ENCODE data around the gene SLC24A4.

The SLC24A4 gene

DNA sequence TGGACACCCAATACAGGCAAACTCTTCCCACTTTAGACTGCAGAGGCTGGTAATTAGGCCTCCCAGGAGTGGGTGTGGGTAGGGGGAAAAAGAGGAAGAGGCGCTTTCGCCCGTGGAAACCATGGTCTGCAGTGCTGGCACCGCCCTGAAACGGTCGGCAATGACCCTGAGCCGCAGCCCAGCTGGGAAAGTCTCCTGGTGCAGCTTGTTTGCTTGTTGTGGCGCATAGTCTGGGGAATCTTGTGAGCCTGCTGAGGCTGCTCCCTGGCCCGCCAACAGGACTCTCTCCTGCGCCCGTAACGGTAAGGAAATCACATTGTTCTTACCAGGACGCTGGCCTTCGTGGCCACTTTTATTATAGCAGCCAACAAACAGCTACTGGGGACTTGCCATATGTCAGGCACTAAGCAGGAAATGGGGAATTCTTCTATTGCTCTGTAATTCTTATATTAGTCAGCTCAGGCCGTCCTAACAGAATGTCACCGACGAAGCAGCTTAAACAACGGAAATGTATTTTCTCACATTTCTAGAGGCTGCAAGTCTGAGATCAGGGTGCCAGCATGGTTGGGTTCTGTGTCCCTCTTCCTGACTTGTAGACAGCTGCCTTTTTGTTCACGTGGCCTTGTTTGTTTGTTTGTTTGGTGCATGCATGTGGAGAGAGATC lies 138.1 kb downstream of the SLC24A4 start:
- DNase-seq (ENCODE audit: low read depth in 2 of 2) = peak; percentile 73 to 88
- no peak overlapping the region for H3K4me3 ChIP-seq (replicated peaks in 1 of 2; ENCODE audit: low read depth in 2 of 2, low read length in 2 of 2)
- TF ChIP-seq, protein P1, sequence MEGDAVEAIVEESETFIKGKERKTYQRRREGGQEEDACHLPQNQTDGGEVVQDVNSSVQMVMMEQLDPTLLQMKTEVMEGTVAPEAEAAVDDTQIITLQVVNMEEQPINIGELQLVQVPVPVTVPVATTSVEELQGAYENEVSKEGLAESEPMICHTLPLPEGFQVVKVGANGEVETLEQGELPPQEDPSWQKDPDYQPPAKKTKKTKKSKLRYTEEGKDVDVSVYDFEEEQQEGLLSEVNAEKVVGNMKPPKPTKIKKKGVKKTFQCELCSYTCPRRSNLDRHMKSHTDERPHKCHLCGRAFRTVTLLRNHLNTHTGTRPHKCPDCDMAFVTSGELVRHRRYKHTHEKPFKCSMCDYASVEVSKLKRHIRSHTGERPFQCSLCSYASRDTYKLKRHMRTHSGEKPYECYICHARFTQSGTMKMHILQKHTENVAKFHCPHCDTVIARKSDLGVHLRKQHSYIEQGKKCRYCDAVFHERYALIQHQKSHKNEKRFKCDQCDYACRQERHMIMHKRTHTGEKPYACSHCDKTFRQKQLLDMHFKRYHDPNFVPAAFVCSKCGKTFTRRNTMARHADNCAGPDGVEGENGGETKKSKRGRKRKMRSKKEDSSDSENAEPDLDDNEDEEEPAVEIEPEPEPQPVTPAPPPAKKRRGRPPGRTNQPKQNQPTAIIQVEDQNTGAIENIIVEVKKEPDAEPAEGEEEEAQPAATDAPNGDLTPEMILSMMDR (IDR thresholded peaks at IDR 0.05; ENCODE audit: low read depth, low read length) = peak; percentile 19

DNA sequence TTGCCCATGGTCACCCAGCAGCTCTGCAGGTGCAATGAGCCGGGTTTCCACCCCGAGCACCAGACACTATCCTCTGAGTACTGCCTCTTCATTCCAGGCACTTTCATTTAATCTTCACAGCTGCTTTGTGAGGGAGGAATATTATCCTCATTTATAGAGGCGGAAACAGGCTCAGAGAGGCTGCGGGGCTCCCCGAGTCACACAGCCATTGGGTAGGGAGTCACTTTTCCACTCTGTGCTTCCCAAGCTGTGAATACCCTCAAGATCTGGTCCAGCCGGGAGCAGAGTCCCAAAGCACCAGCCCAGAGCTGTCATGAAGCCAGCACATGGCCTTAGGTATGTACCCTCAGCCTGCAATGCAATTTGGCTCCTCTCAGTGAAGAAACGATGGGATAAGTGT lies 138.9 kb downstream of the SLC24A4 start:
- DNase-seq (ENCODE audit: low read depth in 2 of 2) = no peak
- TF ChIP-seq, protein P1 (IDR thresholded peaks at IDR 0.05; ENCODE audit: low read depth, low read length) = no peak
- H3K4me3 ChIP-seq (replicated peaks in 1 of 2; ENCODE audit: low read depth in 2 of 2, low read length in 2 of 2) = no peak overlapping the region

- TF ChIP-seq, protein P1 (IDR thresholded peaks at IDR 0.05; ENCODE audit: low read depth, low read length) = no peak
- no peak overlapping the region for H3K4me3 ChIP-seq (replicated peaks in 1 of 2; ENCODE audit: low read depth in 2 of 2, low read length in 2 of 2)
- no peak for DNase-seq (ENCODE audit: low read depth in 2 of 2)
Measured at GRCh38 chr14:92462568-92462967, 139.6 kb downstream of the SLC24A4 start.

DNA sequence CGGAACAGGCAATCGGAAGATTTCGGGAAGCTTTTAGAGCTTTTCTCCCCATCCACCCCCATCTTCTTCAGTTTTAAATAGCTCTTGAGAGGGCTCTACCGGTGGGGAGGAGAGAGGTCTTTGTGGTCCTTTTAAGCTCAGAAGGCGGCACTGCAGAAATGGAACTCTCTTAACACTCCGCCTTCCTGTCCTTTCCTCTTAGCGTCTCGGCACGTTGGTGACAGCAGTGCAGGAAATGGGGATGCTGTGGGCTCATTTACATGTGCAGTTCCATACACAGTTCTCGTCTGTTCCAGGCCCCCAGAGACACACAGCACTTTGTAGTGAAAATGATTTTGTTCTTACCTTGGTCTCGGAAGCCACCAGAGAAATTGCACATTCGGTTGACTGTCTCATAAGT lies 140.2 kb downstream of the SLC24A4 start:
- no peak for DNase-seq (ENCODE audit: low read depth in 2 of 2)
- no peak overlapping the region for H3K4me3 ChIP-seq (replicated peaks in 1 of 2; ENCODE audit: low read depth in 2 of 2, low read length in 2 of 2)
- TF ChIP-seq, protein P1 (IDR thresholded peaks at IDR 0.05; ENCODE audit: low read depth, low read length) = no peak

- no peak for DNase-seq (ENCODE audit: low read depth in 2 of 2)
- no peak overlapping the region for H3K4me3 ChIP-seq (replicated peaks in 1 of 2; ENCODE audit: low read depth in 2 of 2, low read length in 2 of 2)
- TF ChIP-seq, protein P1 (IDR thresholded peaks at IDR 0.05; ENCODE audit: low read depth, low read length) = no peak
Measured at GRCh38 chr14:92464156-92464555, 141.2 kb downstream of the SLC24A4 start.

GRCh38 chr14:92464716-92465115 lies 141.8 kb downstream of the SLC24A4 start:
- DNase-seq (ENCODE audit: low read depth in 2 of 2) = no peak
- TF ChIP-seq, protein P1 (IDR thresholded peaks at IDR 0.05; ENCODE audit: low read depth, low read length) = no peak
- H3K4me3 ChIP-seq (replicated peaks in 1 of 2; ENCODE audit: low read depth in 2 of 2, low read length in 2 of 2) = no peak overlapping the region
